ENCODE data around the gene ZNF501. TPM values are rescaled to one million over a fixed set of nuclear protein-coding genes. Genes with fewer than 3 reads are reported as not detected.

The ZNF501 gene
- polyA plus RNA-seq, 1 donor from 2014 or later = 5.6 TPM

DNA sequence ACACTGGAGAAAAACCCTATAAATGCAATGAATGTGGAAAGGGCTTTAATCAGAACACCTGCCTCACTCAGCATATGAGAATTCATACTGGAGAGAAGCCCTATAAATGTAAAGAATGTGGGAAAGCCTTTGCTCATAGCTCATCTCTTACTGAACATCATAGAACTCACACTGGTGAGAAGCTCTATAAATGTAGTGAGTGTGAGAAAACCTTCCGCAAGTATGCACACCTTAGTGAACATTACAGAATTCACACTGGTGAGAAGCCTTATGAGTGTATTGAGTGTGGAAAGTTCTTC is 7.4 kb upstream of the ZNF501 start:
- Histone ChIP-seq H3K4me3 (ENCODE audit: low read length) (no peak overlapping the region), H3K27ac (ENCODE audit: low read length) (no peak overlapping the region), H3F3A (ENCODE audit: insufficient read depth, low read length, poor library complexity, severe bottlenecking) (no peaks in the 10 kb centered on the region), H3K79me2 (replicated peaks; ENCODE audit: insufficient read depth, low read length) (no peaks in the 10 kb centered on the region), H3K27me3 (ENCODE audit: insufficient read depth, low read depth, low read length) (no peaks in the 10 kb centered on the region), H2AFZ (ENCODE audit: low read depth, low read length) (no peak overlapping the region), H3K9me2 (ENCODE audit: insufficient read depth, low read length) (no peaks in the 10 kb centered on the region), H3K4me2 (ENCODE audit: low read length) (no peak overlapping the region), H3K36me3 (ENCODE audit: insufficient read depth, low read length) (peaks cover 26% of the 10 kb centered on the region), H3K9me3 (ENCODE audit: low read length) (peaks cover 40% of the 10 kb centered on the region), H3K9ac (ENCODE audit: low read length) (no peak overlapping the region), H4K20me1 (ENCODE audit: insufficient read depth) (no peaks in the 10 kb centered on the region)
- TF ChIP-seq, protein P1, sequence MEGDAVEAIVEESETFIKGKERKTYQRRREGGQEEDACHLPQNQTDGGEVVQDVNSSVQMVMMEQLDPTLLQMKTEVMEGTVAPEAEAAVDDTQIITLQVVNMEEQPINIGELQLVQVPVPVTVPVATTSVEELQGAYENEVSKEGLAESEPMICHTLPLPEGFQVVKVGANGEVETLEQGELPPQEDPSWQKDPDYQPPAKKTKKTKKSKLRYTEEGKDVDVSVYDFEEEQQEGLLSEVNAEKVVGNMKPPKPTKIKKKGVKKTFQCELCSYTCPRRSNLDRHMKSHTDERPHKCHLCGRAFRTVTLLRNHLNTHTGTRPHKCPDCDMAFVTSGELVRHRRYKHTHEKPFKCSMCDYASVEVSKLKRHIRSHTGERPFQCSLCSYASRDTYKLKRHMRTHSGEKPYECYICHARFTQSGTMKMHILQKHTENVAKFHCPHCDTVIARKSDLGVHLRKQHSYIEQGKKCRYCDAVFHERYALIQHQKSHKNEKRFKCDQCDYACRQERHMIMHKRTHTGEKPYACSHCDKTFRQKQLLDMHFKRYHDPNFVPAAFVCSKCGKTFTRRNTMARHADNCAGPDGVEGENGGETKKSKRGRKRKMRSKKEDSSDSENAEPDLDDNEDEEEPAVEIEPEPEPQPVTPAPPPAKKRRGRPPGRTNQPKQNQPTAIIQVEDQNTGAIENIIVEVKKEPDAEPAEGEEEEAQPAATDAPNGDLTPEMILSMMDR (IDR thresholded peaks at IDR 0.05; ENCODE audit: poor library complexity, severe bottlenecking) = no peak
- TF ChIP-seq SMC3 (conservative IDR thresholded peaks at IDR 0.05; ENCODE audit: poor library complexity) = no peak
- no peak for TF ChIP-seq RAD21 (conservative IDR thresholded peaks at IDR 0.05)
- no peak for TF ChIP-seq EZH2 (IDR thresholded peaks at IDR 0.05; ENCODE audit: borderline replicate concordance, insufficient read depth, low read length, poor library complexity, severe bottlenecking)
- TF ChIP-seq TAF1 (IDR thresholded peaks at IDR 0.05; ENCODE audit: low read depth) = no peak
- TF ChIP-seq, protein P2, sequence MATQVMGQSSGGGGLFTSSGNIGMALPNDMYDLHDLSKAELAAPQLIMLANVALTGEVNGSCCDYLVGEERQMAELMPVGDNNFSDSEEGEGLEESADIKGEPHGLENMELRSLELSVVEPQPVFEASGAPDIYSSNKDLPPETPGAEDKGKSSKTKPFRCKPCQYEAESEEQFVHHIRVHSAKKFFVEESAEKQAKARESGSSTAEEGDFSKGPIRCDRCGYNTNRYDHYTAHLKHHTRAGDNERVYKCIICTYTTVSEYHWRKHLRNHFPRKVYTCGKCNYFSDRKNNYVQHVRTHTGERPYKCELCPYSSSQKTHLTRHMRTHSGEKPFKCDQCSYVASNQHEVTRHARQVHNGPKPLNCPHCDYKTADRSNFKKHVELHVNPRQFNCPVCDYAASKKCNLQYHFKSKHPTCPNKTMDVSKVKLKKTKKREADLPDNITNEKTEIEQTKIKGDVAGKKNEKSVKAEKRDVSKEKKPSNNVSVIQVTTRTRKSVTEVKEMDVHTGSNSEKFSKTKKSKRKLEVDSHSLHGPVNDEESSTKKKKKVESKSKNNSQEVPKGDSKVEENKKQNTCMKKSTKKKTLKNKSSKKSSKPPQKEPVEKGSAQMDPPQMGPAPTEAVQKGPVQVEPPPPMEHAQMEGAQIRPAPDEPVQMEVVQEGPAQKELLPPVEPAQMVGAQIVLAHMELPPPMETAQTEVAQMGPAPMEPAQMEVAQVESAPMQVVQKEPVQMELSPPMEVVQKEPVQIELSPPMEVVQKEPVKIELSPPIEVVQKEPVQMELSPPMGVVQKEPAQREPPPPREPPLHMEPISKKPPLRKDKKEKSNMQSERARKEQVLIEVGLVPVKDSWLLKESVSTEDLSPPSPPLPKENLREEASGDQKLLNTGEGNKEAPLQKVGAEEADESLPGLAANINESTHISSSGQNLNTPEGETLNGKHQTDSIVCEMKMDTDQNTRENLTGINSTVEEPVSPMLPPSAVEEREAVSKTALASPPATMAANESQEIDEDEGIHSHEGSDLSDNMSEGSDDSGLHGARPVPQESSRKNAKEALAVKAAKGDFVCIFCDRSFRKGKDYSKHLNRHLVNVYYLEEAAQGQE (IDR thresholded peaks at IDR 0.05; ENCODE audit: borderline replicate concordance) = no peak
- no peak for TF ChIP-seq MXI1 (conservative IDR thresholded peaks at IDR 0.05; ENCODE audit: poor library complexity, severe bottlenecking)
- TF ChIP-seq POLR2AphosphoS5 (IDR thresholded peaks at IDR 0.05) = no peak
- no peak for TF ChIP-seq EP300 (conservative IDR thresholded peaks at IDR 0.05; ENCODE audit: poor library complexity, severe bottlenecking)

DNA sequence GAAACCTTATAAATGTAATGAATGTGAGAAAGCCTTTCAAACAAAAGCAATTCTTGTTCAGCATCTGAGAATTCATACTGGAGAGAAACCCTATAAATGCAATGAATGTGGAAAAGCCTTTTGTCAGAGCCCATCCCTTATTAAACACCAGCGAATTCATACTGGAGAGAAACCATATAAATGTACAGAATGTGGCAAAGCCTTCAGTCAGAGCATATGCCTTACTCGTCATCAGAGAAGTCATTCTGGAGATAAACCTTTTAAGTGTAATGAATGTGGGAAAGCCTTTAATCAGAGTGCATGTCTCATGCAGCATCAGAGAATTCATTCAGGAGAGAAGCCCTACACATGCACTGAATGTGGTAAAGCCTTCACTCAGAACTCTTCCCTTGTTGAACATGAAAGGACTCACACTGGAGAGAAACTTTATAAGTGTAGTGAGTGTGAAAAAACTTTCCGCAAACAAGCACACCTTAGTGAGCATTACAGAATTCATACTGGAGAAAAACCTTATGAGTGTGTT is 5.3 kb downstream of the ZNF501 start:
- Histone ChIP-seq H3K9ac (ENCODE audit: low read length) (no peak overlapping the region), H3K4me3 (ENCODE audit: low read length) (no peak overlapping the region), H3K9me3 (ENCODE audit: low read length) (peaks cover 26% of the 10 kb centered on the region), H3K4me2 (ENCODE audit: low read length) (no peak overlapping the region), H3K36me3 (ENCODE audit: insufficient read depth, low read length) (no peaks in the 10 kb centered on the region), H4K20me1 (ENCODE audit: insufficient read depth) (no peaks in the 10 kb centered on the region), H2AFZ (ENCODE audit: low read depth, low read length) (no peak overlapping the region), H3F3A (ENCODE audit: insufficient read depth, low read length, poor library complexity, severe bottlenecking) (no peaks in the 10 kb centered on the region), H3K79me2 (replicated peaks; ENCODE audit: insufficient read depth, low read length) (peaks cover 4% of the 10 kb centered on the region), H3K9me2 (ENCODE audit: insufficient read depth, low read length) (no peaks in the 10 kb centered on the region), H3K27me3 (ENCODE audit: insufficient read depth, low read depth, low read length) (no peaks in the 10 kb centered on the region), H3K27ac (ENCODE audit: low read length) (no peak overlapping the region)
- TF ChIP-seq POLR2AphosphoS5 (IDR thresholded peaks at IDR 0.05) (no peak), MXI1 (conservative IDR thresholded peaks at IDR 0.05; ENCODE audit: poor library complexity, severe bottlenecking) (no peak), EZH2 (IDR thresholded peaks at IDR 0.05; ENCODE audit: borderline replicate concordance, insufficient read depth, low read length, poor library complexity, severe bottlenecking) (no peak), RAD21 (conservative IDR thresholded peaks at IDR 0.05) (no peak), EP300 (conservative IDR thresholded peaks at IDR 0.05; ENCODE audit: poor library complexity, severe bottlenecking) (no peak), TAF1 (IDR thresholded peaks at IDR 0.05; ENCODE audit: low read depth) (no peak), SMC3 (conservative IDR thresholded peaks at IDR 0.05; ENCODE audit: poor library complexity) (no peak)
- TF ChIP-seq, protein P2 (IDR thresholded peaks at IDR 0.05; ENCODE audit: borderline replicate concordance) = no peak
- TF ChIP-seq, protein P1 (IDR thresholded peaks at IDR 0.05; ENCODE audit: poor library complexity, severe bottlenecking) = no peak

All from neural cell (in vitro differentiated cells).